CD4-positive, alpha-beta T cell (primary cell): ENCODE data around the gene LKAAEAR1. TPM values are rescaled to one million over a fixed set of nuclear protein-coding genes. Genes with fewer than 3 reads are reported as not detected.

ENCODE experiments used
- ATAC-seq: fragments of 200-7000 bp; cut with Tn5 transposase; one replicate; pipeline ENCODE4 v1.10.0; 2022; ENCODE audit warnings: mild to moderate bottlenecking; ENCODE audit not compliant: poor library complexity
- CTCF ChIA-PET: fragments of 350-600 bp; sonication (Branson Sonifier 250); formaldehyde crosslinking; loops from one replicate; lab custom pipeline; 2021; ENCODE audit warnings: antibody characterized with exemption, inconsistent platforms; lab: Charles Lee
- POLR2A ChIA-PET: fragments of 350-600 bp; sonication (Branson Sonifier 250); formaldehyde crosslinking; loops from one replicate; lab custom pipeline; 2021; ENCODE audit warnings: antibody characterized with exemption, inconsistent platforms; lab: Charles Lee
- DNase-seq, 14 experiments: peaks; one replicate each; pipeline ENCODE4 v3.0.0-alpha.2; 2013 to 2020; ENCODE audit warnings: mixed read lengths in 2 of 14
- H3K27ac ChIP-seq, 2 donors: one replicate each; pipeline versions ENCODE4 v1.5.1 to v1.7.0; 2013; ENCODE audit warnings: low read length in 2 of 2, low read depth in 1 of 2, mild to moderate bottlenecking in 1 of 2
- H3K27me3 ChIP-seq, 2 experiments: 1 replicate in 1 of 2; 2 replicates in 1 of 2; pipeline versions ENCODE4 v1.6.1 to v1.7.0; 2013; ENCODE audit warnings: low read length in 2 of 2, control low read depth in 1 of 2, mild to moderate bottlenecking in 1 of 2, moderate library complexity in 1 of 2; ENCODE audit not compliant: insufficient read depth in 2 of 2, control insufficient read depth in 1 of 2
- H3K36me3 ChIP-seq: one replicate; pipeline ENCODE4 v1.6.1; 2013; ENCODE audit warnings: low read length, control low read depth; ENCODE audit not compliant: insufficient read depth
- H3K4me1 ChIP-seq: one replicate; pipeline ENCODE4 v1.6.1; 2013; ENCODE audit warnings: low read length, control low read depth; ENCODE audit not compliant: insufficient read depth
- H3K4me3 ChIP-seq: one replicate; pipeline ENCODE4 v1.5.1; 2013; ENCODE audit warnings: mild to moderate bottlenecking, low read length, moderate library complexity
- H3K9me3 ChIP-seq, 2 experiments: 1 replicate in 1 of 2; 2 replicates in 1 of 2; pipeline versions ENCODE4 v1.6.1 to v1.7.0; 2013; ENCODE audit warnings: low read length in 2 of 2, mild to moderate bottlenecking in 2 of 2, control low read depth in 1 of 2, moderate library complexity in 1 of 2; ENCODE audit not compliant: control insufficient read depth in 1 of 2, insufficient read depth in 1 of 2
- H3K27ac Mint-ChIP-seq: one replicate; pipeline ENCODE4 v1.8.0; 2020; ENCODE audit warnings: mixed read lengths
- H3K27me3 Mint-ChIP-seq: one replicate; pipeline ENCODE4 v1.8.0; 2021; ENCODE audit warnings: mixed read lengths
- H3K36me3 Mint-ChIP-seq: one replicate; pipeline ENCODE4 v1.8.0; 2021; ENCODE audit warnings: low read depth, mixed read lengths
- H3K4me1 Mint-ChIP-seq: one replicate; pipeline ENCODE4 v1.8.0; 2021; ENCODE audit warnings: low read depth, mixed read lengths
- H3K4me3 Mint-ChIP-seq: one replicate; pipeline ENCODE4 v1.8.0; 2020; ENCODE audit warnings: mild to moderate bottlenecking, mixed read lengths
- H3K9me3 Mint-ChIP-seq: one replicate; pipeline ENCODE4 v1.8.0; 2020; ENCODE audit warnings: mixed read lengths
- CTCF ChIP-seq: fragments of 200-600 bp; IDR thresholded peaks from one replicate; pipeline ENCODE4 v1.8.0; 2022; ENCODE audit warnings: antibody characterized with exemption, mild to moderate bottlenecking
- intact Hi-C, 2 experiments: fragments of 100-400 bp; cut with DNase I in 1 of 2; cut with micrococcal nuclease in 1 of 2; formaldehyde crosslinking; loops; one replicate each; pipeline versions ENCODE4 v1.15.1 to v1.9.0; 2023 to 2025; cut with DNase I, micrococcal nuclease
- total RNA-seq, 174 experiments: library from RNA in 2 of 174; stranded (reverse) in 2 of 174; gene quantifications; one replicate each; pipeline ENCODE4 v1.2.3 and lab custom pipeline; 2021 to 2026

The LKAAEAR1 gene
- total RNA-seq, 2 experiments from 2014 or later: 0.30 to 0.39 TPM

GRCh38 chr20:64049878-64050260, 34.3 kb downstream of the LKAAEAR1 start:
- H3K4me1 ChIP-seq: peaks cover 16% of the 10 kb centered on the region
- H3K27me3 ChIP-seq: peaks cover 39 to 48% of the 10 kb centered on the region in 2 experiments
- Mint-ChIP-seq H3K4me1 (peaks cover 11% of the 10 kb centered on the region), H3K9me3 (no peaks in the 10 kb centered on the region), H3K27me3 (peaks cover 53% of the 10 kb centered on the region), H3K4me3 (peak overlapping the region; percentile 42), H3K27ac (no peak overlapping the region), H3K36me3 (no peaks in the 10 kb centered on the region)
- TF ChIP-seq CTCF: no peak
- CTCF ChIA-PET: no interaction called here
- intact Hi-C loops: no loop called here
- H3K4me3 ChIP-seq: no peak overlapping the region
- POLR2A ChIA-PET: interaction anchor here (1.6 kb wide), 1 partner anchor 12 kb away, joined by 5 read pairs; the partner anchor contains the start of gene TCEA2
- DNase-seq (no peak), ATAC-seq (no peak)
- no peaks in the 10 kb centered on the region for H3K36me3 ChIP-seq
- no peak overlapping the region for H3K27ac ChIP-seq
- peaks cover 0 to 30% of the 10 kb centered on the region in 2 experiments for H3K9me3 ChIP-seq

- Mint-ChIP-seq H3K27me3 (peaks cover 50% of the 10 kb centered on the region), H3K27ac (no peak within 1 kb of the TSS), H3K9me3 (no peaks in the 10 kb centered on the region), H3K36me3 (no peaks in the 10 kb centered on the region), H3K4me1 (peaks cover 16% of the 10 kb centered on the region), H3K4me3 (peak within 1 kb of the TSS; percentile 74)
- Histone ChIP-seq H3K27me3 (peaks cover 35 to 48% of the 10 kb centered on the region in 2 experiments), H3K36me3 (no peaks in the 10 kb centered on the region), H3K9me3 (peaks cover 0 to 28% of the 10 kb centered on the region in 2 experiments), H3K4me3 (no peak within 1 kb of the TSS), H3K4me1 (peaks cover 16% of the 10 kb centered on the region), H3K27ac (no peak within 1 kb of the TSS)
- DNase-seq: peak in 5 of 14 experiments; percentile 16 to 59 (median 32)
- peak; percentile 54 for ATAC-seq
- intact Hi-C loops: no loop called here
- ChIA-PET POLR2A (interaction anchor here (1.6 kb wide), 1 partner anchor 13 kb away, joined by 5 read pairs; the partner anchor contains the start of gene TCEA2), CTCF (no interaction called here)
- no peak for TF ChIP-seq CTCF
Measured at GRCh38 chr20:64049060-64049877, 34.9 kb downstream of the LKAAEAR1 start, which contains the start of gene SOX18. Gene SOX18, minus strand, starts transcription at chr20:64049639. Its CDS starts 123 bp downstream, at chr20:64049516.

GRCh38 chr20:64048402-64049044, 35.7 kb downstream of the LKAAEAR1 start:
- Mint-ChIP-seq H3K27me3 (peaks cover 46% of the 10 kb centered on the region), H3K9me3 (no peaks in the 10 kb centered on the region), H3K4me3 (no peak overlapping the region), H3K36me3 (no peaks in the 10 kb centered on the region), H3K27ac (no peak overlapping the region), H3K4me1 (peaks cover 23% of the 10 kb centered on the region)
- no peaks in the 10 kb centered on the region for H3K36me3 ChIP-seq
- DNase-seq (no peak), ATAC-seq (peak; percentile 24)
- H3K4me1 ChIP-seq: peaks cover 16% of the 10 kb centered on the region
- H3K4me3 ChIP-seq: no peak overlapping the region
- H3K27me3 ChIP-seq: peaks cover 29 to 48% of the 10 kb centered on the region in 2 experiments
- TF ChIP-seq CTCF: no peak
- ChIA-PET POLR2A (interaction anchor here (1.6 kb wide), 1 partner anchor 14 kb away, joined by 5 read pairs; the partner anchor contains the start of gene TCEA2), CTCF (no interaction called here)
- H3K27ac ChIP-seq: no peak overlapping the region
- H3K9me3 ChIP-seq: peaks cover 0 to 22% of the 10 kb centered on the region in 2 experiments
- intact Hi-C loops: no loop called here
